NB4 (cell line): ENCODE data around the gene NOCT.

ENCODE experiments used
- DNase-seq: peaks from one replicate; pipeline ENCODE4 v3.0.0; 2010; ENCODE audit warnings: low read depth
- H3K4me3 ChIP-seq: one replicate; pipeline ENCODE4 v1.5.1; 2011; ENCODE audit warnings: mild to moderate bottlenecking, low read depth, low read length, moderate library complexity
- MYC ChIP-seq: IDR thresholded peaks from 2 replicates; pipeline ENCODE4 v1.6.1; 2011; ENCODE audit warnings: low read depth, low read length
- POLR2A ChIP-seq: IDR thresholded peaks from 2 replicates; pipeline ENCODE4 v1.6.1; 2011; ENCODE audit warnings: mild to moderate bottlenecking; ENCODE audit not compliant: insufficient read length; ENCODE audit errors: extremely low read depth
- TF ChIP-seq, protein P1 (sequence below): IDR thresholded peaks from 2 replicates; pipeline ENCODE4 v1.6.1; 2011; ENCODE audit warnings: low read depth, low read length
- TF ChIP-seq, protein P2 (sequence below): IDR thresholded peaks from one replicate; pipeline ENCODE4 v1.5.1; 2012; ENCODE audit warnings: low read depth, low read length

NOCT gene

DNA sequence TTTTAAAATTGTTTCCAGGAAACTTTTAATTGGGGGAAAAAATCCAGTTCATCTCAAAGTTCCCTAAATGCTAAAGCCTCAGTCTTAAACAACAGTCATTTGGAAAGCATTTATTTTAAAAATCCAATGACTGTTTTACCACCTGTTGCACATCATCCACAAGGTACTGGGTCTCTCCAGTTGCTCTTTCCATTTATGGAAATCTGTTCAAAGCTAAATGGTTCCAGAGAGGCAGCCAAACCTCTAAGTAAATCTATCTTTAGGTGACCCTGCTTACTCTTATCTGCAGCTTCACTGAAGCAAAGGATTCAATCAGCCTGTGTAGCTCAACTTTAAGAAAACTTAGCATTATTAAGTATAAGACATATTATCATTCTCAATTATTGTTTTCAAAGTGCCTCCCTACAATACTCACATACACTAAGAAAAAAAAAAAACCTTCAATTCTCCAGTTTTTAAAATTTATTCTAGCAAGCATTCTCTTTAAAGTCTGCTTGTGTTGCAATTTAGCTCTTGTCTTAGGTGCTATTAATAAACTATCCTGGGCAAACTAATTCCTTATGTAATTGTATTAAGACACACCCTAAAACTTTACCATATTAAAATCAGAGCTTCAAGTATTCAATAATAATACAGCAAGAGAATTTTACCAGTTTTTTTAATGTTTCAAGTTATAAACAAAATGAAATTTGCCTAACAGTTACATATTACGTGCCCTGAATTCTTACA lies 60.6 kb downstream of the NOCT start:
- TF ChIP-seq POLR2A = no peak
- no peak for TF ChIP-seq MYC
- TF ChIP-seq, protein P1, sequence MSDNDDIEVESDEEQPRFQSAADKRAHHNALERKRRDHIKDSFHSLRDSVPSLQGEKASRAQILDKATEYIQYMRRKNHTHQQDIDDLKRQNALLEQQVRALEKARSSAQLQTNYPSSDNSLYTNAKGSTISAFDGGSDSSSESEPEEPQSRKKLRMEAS = no peak
- TF ChIP-seq, protein P2, sequence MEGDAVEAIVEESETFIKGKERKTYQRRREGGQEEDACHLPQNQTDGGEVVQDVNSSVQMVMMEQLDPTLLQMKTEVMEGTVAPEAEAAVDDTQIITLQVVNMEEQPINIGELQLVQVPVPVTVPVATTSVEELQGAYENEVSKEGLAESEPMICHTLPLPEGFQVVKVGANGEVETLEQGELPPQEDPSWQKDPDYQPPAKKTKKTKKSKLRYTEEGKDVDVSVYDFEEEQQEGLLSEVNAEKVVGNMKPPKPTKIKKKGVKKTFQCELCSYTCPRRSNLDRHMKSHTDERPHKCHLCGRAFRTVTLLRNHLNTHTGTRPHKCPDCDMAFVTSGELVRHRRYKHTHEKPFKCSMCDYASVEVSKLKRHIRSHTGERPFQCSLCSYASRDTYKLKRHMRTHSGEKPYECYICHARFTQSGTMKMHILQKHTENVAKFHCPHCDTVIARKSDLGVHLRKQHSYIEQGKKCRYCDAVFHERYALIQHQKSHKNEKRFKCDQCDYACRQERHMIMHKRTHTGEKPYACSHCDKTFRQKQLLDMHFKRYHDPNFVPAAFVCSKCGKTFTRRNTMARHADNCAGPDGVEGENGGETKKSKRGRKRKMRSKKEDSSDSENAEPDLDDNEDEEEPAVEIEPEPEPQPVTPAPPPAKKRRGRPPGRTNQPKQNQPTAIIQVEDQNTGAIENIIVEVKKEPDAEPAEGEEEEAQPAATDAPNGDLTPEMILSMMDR = no peak
- no peak for DNase-seq
- H3K4me3 ChIP-seq = no peak overlapping the region

DNA sequence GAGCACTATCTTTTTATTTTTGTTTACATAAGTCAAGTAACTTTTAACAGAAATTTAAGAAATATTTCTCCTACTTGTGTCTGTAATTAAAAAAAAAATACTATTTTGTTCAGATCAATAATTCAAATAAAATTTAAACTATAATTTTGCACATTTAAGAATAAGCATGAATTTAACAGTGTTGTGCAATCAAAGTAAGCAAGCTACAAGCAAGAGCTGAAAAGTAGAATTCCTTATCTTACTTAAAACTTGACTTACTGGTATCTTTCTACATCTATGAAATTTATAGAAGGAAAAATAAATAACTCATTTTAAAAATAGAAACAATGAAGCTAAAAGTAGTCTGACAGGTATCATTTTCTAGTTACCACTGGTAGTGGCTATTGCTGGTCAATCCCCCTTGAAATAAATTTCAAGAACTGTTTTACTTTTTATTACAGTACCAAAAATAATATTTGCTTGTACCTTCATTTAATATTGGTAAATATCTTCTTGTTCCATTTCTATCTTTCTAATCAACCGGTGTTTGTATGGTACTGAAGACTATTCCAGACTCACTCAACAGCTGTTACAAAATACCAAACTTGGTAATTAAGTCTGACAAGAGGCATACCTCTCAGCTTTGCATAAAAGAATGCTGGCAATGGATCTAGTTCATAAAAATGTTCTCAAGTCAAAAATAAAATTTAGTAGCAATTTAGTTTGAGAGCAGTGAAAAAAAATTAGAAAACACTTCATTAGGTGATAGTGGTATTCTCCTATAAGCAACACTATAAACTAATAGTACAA lies 62.2 kb downstream of the NOCT start:
- TF ChIP-seq, protein P1 = no peak
- TF ChIP-seq, protein P2 = no peak
- TF ChIP-seq MYC (no peak), POLR2A (no peak)
- no peak overlapping the region for H3K4me3 ChIP-seq
- no peak for DNase-seq

DNA sequence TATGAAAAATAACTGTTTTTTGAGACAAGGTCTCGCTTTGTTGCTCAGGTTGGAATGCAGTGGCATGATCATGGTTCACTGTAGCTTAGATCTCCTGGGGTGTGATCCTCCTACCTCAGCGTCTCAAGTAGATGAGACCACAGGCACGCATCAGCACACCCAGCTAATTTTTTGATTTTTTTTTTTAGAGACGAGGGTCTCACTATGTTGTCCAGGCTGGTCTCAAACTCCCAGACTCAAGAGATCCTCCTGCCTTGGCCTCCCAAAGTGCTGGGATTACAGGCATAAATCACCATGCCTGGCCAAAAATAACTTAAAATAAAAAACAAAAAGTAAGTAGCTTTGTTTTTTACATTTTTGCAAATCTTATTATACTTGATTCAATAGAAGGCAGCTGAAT lies 63.3 kb downstream of the NOCT start:
- no peak for TF ChIP-seq MYC
- TF ChIP-seq, protein P2 = no peak
- TF ChIP-seq, protein P1 = no peak
- TF ChIP-seq POLR2A = no peak
- DNase-seq = no peak

DNA sequence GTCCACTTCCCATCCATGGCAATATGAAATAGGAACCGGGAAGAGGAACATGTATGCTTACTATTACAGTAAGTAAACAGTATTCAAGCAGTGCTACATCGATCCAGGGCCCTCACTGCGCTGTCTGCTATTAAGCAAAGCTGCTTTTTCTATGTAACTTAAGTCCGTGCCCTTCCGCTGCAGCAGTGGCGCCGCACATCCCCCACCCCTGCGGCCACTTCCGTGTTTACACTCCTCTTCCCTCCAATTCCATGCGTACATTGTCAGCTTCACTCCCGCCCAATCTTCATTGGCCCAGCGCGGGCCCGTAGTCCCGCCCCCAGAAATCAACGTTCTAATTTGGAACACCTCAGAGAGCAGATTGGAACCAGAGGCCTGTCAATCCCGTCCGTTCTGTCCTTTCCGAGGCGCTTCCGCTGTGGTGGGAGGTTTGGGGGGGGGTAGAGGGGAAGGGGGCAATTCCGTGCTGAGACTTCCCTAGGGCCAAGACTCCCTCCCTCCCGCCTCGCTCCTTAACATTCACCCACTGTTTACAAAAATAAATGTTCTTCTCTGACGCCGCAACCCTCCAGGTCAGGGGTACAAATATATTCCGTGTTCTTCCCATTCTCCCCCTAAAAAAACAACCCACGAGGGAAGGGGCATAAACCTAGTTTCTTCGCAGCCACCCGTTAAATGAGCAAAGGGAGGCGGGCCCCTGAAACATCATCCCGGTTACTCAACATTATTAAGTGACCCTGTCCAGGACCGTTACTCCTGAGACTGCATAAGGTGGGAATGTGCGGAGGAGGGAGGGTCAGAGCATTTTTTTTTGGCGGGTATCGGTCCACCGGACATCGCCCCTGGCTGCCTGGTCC lies 67.4 kb downstream of the NOCT start:
- peak overlapping the region; percentile 92 for H3K4me3 ChIP-seq
- peak; percentile 98 for DNase-seq
- TF ChIP-seq, protein P2 = no peak
- peak; percentile 24 for TF ChIP-seq POLR2A
- TF ChIP-seq, protein P1 = peak; percentile 81
- peak; percentile 78 for TF ChIP-seq MYC

More for the DNA sequence above, 63.3 kb downstream of the NOCT start:
- H3K4me3 ChIP-seq = no peak overlapping the region

DNA sequence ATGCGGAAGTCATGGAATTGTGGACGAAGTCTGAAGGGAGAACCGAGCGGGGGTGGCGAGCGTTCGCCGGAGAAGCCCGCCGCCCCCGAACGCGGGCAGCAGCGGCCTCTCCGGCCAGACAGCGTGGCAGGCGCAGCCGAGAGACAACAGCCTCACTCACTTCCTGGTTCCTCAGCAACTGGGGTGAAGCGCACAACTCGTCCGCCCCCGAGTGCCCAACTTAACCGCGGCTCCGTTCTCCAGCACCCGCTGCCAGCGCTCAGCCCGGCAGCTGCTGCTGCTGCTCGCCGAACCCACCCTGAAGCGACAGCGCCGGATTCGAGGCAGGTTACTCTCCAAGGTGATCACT lies 68.0 kb downstream of the NOCT start:
- TF ChIP-seq MYC = peak; percentile 71; the same call in 1 of the 2 replicates
- TF ChIP-seq, protein P2 = no peak
- TF ChIP-seq, protein P1 = peak; percentile 47; the same call in 1 of the 2 replicates
- H3K4me3 ChIP-seq = peak overlapping the region; percentile 92
- DNase-seq = peak; percentile 78
